Activated T-cell treated with anti-CD3 and anti-CD28 coated beads, Interleukin-2, amount 50 U/mL, for 72 hours (primary cell): ENCODE data around the gene CPEB1. TPM values are rescaled to one million over a fixed set of nuclear protein-coding genes. Genes with fewer than 3 reads are reported as not detected.
A peak's percentile ranks its signal among the peaks of the same experiment; 100 is the strongest.
"Not testable (repeated sequence)": the region's sequence is repeated elsewhere in the genome, so short reads cannot be mapped to it uniquely, and the experiment has no call there.

Experiments
- ATAC-seq, 2 donors: fragments of 150-1000 bp; cut with Tn5 transposase; replicated peaks in 1 of 2; 2 replicates each; pipeline ENCODE4 v1.10.0; 2021; ENCODE audit warnings: moderate library complexity in 2 of 2, mild to moderate bottlenecking in 1 of 2
- DNase-seq, 2 donors: peaks; one replicate each; pipeline ENCODE4 v3.0.0; 2021 to 2022; ENCODE audit warnings: mixed read lengths in 1 of 2
- H3K27ac Mint-ChIP-seq: one replicate; pipeline ENCODE4 v1.8.0; 2022; ENCODE audit warnings: mild to moderate bottlenecking, moderate library complexity, mixed read lengths
- H3K27me3 Mint-ChIP-seq: one replicate; pipeline ENCODE4 v1.8.0; 2022; ENCODE audit warnings: low read depth, mixed read lengths
- H3K36me3 Mint-ChIP-seq, 2 donors: one replicate each; pipeline ENCODE4 v1.8.0; 2022; ENCODE audit warnings: mixed read lengths in 2 of 2, mild to moderate bottlenecking in 1 of 2; ENCODE audit not compliant: insufficient read depth in 2 of 2
- H3K4me1 Mint-ChIP-seq: one replicate; pipeline ENCODE4 v1.8.0; 2022; ENCODE audit warnings: low read depth, mixed read lengths
- H3K4me3 Mint-ChIP-seq, 2 donors: one replicate each; pipeline ENCODE4 v1.8.0; 2022; ENCODE audit warnings: mild to moderate bottlenecking in 2 of 2, mixed read lengths in 2 of 2, moderate library complexity in 2 of 2
- H3K9me3 Mint-ChIP-seq, 2 donors: one replicate each; pipeline ENCODE4 v1.8.0; 2022; ENCODE audit warnings: mixed read lengths in 2 of 2
- total RNA-seq, 2 donors: library from RNA; stranded (reverse); gene quantifications; one replicate each; pipeline ENCODE4 v1.2.3, GENCODE V29; 2022

CPEB1 gene
- total RNA-seq, 2 donors from 2014 or later, result 0.48 to 1.1 TPM

DNA sequence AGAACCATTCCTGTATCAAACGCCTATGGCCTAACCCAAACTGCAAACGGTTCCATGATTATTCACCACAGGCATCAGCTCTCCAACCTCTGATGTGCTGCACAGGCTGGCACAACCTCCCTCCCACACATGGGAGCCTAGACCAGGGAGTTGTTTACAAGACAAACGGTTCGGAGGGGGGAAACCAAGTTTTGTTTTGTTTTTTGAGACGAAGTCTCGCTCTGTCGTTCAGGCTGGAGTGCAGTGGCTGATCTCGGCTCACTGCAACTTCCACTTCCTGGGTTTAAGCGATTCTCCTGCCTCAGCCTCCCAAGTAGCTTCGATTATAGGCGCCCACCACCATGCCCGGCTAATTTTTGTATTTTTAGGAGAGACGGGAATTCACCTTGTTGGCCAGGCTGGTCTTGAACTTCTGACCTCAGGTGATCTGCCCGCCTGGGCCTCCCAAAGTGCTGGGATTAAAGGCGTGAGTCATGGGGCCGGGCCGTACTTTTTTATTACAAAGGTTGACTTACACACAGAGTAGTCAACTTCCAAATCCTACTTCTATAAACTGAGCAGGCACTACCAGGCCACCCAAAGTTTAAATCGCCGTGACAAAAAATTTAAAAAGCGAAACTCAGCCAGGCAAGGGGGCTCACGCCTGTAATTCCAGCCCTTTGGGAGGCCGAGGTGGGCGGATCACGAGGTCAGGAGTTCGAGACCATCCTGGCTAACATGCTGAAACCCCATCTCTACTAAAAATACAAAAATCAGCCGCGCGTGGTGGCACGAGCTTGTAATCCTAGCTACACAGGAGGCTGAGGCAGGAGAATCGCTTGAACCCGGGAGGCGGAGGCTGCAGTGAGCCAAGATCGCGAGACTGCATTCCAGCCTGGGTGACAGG is 2.0 kb downstream of the CPEB1 start:
- H3K27me3 Mint-ChIP-seq, result peaks cover 54% of the 10 kb centered on the region
- H3K4me1 Mint-ChIP-seq, H3K4me3 Mint-ChIP-seq, H3K36me3 Mint-ChIP-seq, H3K9me3 Mint-ChIP-seq, ATAC-seq, H3K27ac Mint-ChIP-seq, DNase-seq: not testable (repeated sequence)

GRCh38 chr15:82643992-82644391 is 3.2 kb downstream of the CPEB1 start:
- Mint-ChIP-seq H3K27me3 (peaks cover 49% of the 10 kb centered on the region), H3K4me3 (no peak overlapping the region), H3K27ac (no peak overlapping the region), H3K9me3 (no peaks in the 10 kb centered on the region), H3K4me1 (peaks cover 5% of the 10 kb centered on the region), H3K36me3 (peaks cover 0 to 2% of the 10 kb centered on the region in 2 donors)
- ATAC-seq (no peak), DNase-seq (no peak)

- H3K9me3 Mint-ChIP-seq, result no peaks in the 10 kb centered on the region
- peaks cover 0 to 2% of the 10 kb centered on the region in 2 donors for H3K36me3 Mint-ChIP-seq
- peaks cover 41% of the 10 kb centered on the region for H3K27me3 Mint-ChIP-seq
- no peak for ATAC-seq
- peaks cover 5% of the 10 kb centered on the region for H3K4me1 Mint-ChIP-seq
- DNase-seq, result no peak
- H3K4me3 Mint-ChIP-seq, result no peak overlapping the region
- H3K27ac Mint-ChIP-seq, result no peak overlapping the region
Measured at GRCh38 chr15:82642656-82643055, 4.5 kb downstream of the CPEB1 start.

DNA sequence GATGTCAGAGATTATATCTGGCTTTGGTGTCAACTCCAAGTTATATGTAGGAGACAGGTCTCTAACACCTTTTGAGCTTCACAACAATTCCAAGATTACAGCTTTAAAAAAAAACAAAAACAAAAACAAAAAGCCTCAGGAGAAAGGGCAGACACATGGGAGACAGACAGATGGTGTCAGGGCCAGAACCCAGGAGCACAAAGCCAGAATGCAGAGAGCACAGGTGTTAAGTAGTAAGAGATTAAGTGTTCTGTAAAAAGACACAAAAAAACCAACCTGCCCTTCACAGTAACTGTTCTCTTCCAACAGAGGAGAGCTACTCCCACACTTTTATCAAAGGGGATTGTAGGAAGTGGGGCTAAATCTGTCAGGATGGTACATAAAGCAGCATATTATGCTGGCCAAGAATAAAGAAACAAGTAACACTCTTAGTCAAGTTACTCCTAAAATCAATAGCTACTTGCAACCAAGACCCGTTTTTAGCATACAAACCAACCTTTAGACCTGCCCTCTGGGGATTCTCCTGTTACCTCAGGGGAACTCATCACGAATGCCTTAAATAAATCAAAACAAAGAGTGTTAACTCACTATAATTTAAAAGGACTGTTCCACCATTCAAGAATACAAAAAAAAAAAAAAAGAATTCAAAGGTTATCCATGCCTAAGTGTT is 5.9 kb downstream of the CPEB1 start:
- no peak for DNase-seq
- no peak for ATAC-seq
- no peak overlapping the region for H3K4me3 Mint-ChIP-seq
- no peak overlapping the region for H3K27ac Mint-ChIP-seq
- peaks cover 0 to 2% of the 10 kb centered on the region in 2 donors for H3K36me3 Mint-ChIP-seq
- no peaks in the 10 kb centered on the region for H3K9me3 Mint-ChIP-seq
- H3K27me3 Mint-ChIP-seq, result peaks cover 53% of the 10 kb centered on the region
- H3K4me1 Mint-ChIP-seq, result peaks cover 4% of the 10 kb centered on the region

GRCh38 chr15:82640672-82641071 is 6.5 kb downstream of the CPEB1 start:
- Mint-ChIP-seq H3K4me3 (no peak overlapping the region), H3K4me1 (no peaks in the 10 kb centered on the region), H3K36me3 (no peaks in the 10 kb centered on the region), H3K9me3 (no peaks in the 10 kb centered on the region), H3K27me3 (peaks cover 54% of the 10 kb centered on the region), H3K27ac (no peak overlapping the region)
- no peak for DNase-seq
- no peak for ATAC-seq

DNA sequence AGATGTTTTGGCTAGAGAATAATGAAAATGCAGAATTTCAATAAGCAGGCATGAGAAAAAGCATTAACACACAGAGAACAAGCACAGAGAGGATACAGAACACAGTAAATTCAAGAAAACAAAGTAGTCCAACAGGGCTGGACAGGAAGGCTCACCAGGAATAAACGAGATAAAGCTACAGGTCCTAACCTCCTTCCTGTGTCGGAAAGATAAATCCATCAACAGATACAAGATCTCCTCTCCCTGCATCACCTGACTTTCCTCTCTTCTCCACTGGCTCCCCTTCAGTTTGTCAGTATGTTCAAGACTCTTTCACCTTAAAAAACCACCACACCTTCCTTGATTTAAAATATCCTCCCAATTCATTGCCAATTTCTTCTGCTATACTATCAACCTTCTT is 11.4 kb downstream of the CPEB1 start:
- Mint-ChIP-seq H3K27ac (no peak overlapping the region), H3K4me3 (no peak overlapping the region), H3K9me3 (no peaks in the 10 kb centered on the region), H3K27me3 (peaks cover 39% of the 10 kb centered on the region), H3K36me3 (no peaks in the 10 kb centered on the region), H3K4me1 (no peaks in the 10 kb centered on the region)
- DNase-seq, result no peak
- ATAC-seq, result no peak

- no peak overlapping the region for H3K27ac Mint-ChIP-seq
- no peaks in the 10 kb centered on the region for H3K9me3 Mint-ChIP-seq
- DNase-seq, result no peak
- H3K4me3 Mint-ChIP-seq, result no peak overlapping the region
- ATAC-seq, result no peak
- no peaks in the 10 kb centered on the region for H3K36me3 Mint-ChIP-seq
- H3K27me3 Mint-ChIP-seq, result no peaks in the 10 kb centered on the region
- no peaks in the 10 kb centered on the region for H3K4me1 Mint-ChIP-seq
Measured at GRCh38 chr15:82630033-82630432, 17.1 kb downstream of the CPEB1 start.

DNA sequence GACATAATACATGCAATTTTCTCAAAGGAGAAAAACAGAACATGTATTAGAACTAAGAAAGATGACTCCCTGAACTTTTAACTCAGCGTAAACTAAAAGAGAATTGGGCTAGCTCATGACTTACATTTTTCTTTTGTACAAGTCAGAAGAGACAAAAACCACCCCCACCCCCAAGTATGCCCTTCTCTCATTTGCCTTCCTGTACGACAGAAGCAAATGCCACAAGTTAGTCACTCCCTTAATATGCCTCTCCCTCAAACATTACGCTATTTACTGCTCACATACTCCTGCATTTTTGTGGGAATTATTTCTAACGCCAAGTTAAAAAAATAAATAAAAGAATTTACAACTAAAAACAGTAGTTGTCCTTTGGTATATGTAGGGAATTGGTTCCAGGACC is 22.0 kb downstream of the CPEB1 start:
- H3K9me3 Mint-ChIP-seq, result no peaks in the 10 kb centered on the region
- H3K27ac Mint-ChIP-seq, result no peak overlapping the region
- H3K4me3 Mint-ChIP-seq, result no peak overlapping the region
- H3K27me3 Mint-ChIP-seq, result no peaks in the 10 kb centered on the region
- H3K36me3 Mint-ChIP-seq, result no peaks in the 10 kb centered on the region
- DNase-seq (no peak), ATAC-seq (no peak)
- H3K4me1 Mint-ChIP-seq, result no peaks in the 10 kb centered on the region

GRCh38 chr15:82624438-82624837 is 22.7 kb downstream of the CPEB1 start:
- Mint-ChIP-seq H3K36me3 (no peaks in the 10 kb centered on the region), H3K4me1 (no peaks in the 10 kb centered on the region), H3K27ac (no peak overlapping the region), H3K9me3 (no peaks in the 10 kb centered on the region), H3K27me3 (no peaks in the 10 kb centered on the region), H3K4me3 (no peak overlapping the region)
- DNase-seq (no peak), ATAC-seq (no peak)

DNA sequence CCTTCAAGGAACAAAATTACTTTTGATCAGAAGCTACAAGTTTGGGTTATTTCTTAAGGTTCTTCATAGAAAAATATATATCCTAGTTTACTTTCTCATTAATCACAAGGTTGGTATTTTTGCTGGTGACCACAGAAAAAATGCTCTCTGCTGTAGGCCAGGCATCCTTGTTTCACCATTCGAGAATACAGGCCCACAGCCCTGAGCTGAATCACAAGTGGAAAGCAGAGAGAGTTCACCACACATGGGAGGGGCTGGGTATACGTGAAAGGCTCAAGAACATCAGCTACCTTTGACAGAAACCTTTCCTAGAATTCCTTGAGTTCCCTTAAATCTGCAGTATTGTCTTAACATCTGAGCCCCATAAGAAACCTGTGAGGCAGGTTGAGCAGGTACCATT is 23.2 kb downstream of the CPEB1 start:
- H3K27me3 Mint-ChIP-seq, result no peaks in the 10 kb centered on the region
- DNase-seq (no peak), ATAC-seq (no peak)
- H3K27ac Mint-ChIP-seq, result no peak overlapping the region
- no peaks in the 10 kb centered on the region for H3K9me3 Mint-ChIP-seq
- no peaks in the 10 kb centered on the region for H3K36me3 Mint-ChIP-seq
- no peak overlapping the region for H3K4me3 Mint-ChIP-seq
- no peaks in the 10 kb centered on the region for H3K4me1 Mint-ChIP-seq

DNA sequence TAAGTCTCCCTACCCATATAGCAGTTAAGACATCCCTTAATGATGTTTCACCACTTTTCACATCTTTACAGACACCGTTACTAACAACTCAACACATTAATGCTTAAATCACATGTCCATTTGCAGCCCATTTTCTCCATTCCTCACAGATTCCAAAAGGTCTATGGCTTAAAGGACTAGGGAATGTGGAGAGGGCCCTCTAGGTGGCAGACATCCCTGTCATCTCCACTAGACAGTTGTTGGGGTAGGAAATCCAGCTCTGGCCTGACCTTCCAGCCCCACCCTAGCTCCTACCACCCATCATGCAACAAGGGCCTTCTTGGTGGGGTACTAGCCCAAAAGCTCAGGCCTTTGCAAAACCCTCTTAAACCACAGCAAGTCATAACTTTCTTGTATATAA is 25.2 kb downstream of the CPEB1 start:
- no peaks in the 10 kb centered on the region for H3K4me1 Mint-ChIP-seq
- no peak for ATAC-seq
- H3K4me3 Mint-ChIP-seq, result no peak overlapping the region
- DNase-seq, result no peak
- H3K9me3 Mint-ChIP-seq, result no peaks in the 10 kb centered on the region
- peaks cover 3% of the 10 kb centered on the region for H3K27me3 Mint-ChIP-seq
- no peak overlapping the region for H3K27ac Mint-ChIP-seq
- no peaks in the 10 kb centered on the region for H3K36me3 Mint-ChIP-seq

- H3K4me1 Mint-ChIP-seq, result no peaks in the 10 kb centered on the region
- no peak for ATAC-seq
- H3K9me3 Mint-ChIP-seq, result no peaks in the 10 kb centered on the region
- no peak for DNase-seq
- H3K27ac Mint-ChIP-seq, result no peak overlapping the region
- peaks cover 6% of the 10 kb centered on the region for H3K27me3 Mint-ChIP-seq
- H3K36me3 Mint-ChIP-seq, result no peaks in the 10 kb centered on the region
- no peak overlapping the region for H3K4me3 Mint-ChIP-seq
Measured at GRCh38 chr15:82613747-82614146, 33.4 kb downstream of the CPEB1 start.

DNA sequence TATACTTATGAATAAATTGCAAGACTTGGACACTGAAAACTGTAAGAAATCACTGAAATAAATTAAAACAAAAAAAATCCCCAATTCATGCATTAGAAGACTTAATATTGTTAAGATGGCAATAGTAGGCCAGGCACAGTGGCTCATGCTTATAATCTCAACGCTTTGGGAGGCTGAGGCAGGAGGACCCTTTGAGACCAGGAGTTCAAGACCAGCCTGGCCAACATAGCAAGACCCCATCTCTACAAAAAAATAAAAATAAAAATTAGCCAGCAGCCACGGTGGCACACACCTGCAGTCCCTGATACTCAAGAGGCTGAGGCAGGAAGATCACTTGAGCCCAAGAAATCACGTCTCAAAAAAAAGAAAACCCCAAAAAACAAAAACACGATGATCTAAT is 35.8 kb downstream of the CPEB1 start:
- H3K9me3 Mint-ChIP-seq, result no peaks in the 10 kb centered on the region
- ATAC-seq, result no peak
- H3K27me3 Mint-ChIP-seq, result no peaks in the 10 kb centered on the region
- DNase-seq, result no peak
- H3K36me3 Mint-ChIP-seq, result no peaks in the 10 kb centered on the region
- no peak overlapping the region for H3K4me3 Mint-ChIP-seq
- H3K27ac Mint-ChIP-seq, result peak overlapping the region; percentile 28
- H3K4me1 Mint-ChIP-seq, result no peaks in the 10 kb centered on the region
